ENCODE measurements around the gene NYNRIN. TPM values are rescaled to one million over a fixed set of nuclear protein-coding genes. Genes with fewer than 3 reads are reported as not detected.
"Not testable (repeated sequence)": the region's sequence is repeated elsewhere in the genome, so short reads cannot be mapped to it uniquely, and the experiment has no call there.

The NYNRIN gene
- 19.1 TPM for polyA plus RNA-seq (2013)

DNA sequence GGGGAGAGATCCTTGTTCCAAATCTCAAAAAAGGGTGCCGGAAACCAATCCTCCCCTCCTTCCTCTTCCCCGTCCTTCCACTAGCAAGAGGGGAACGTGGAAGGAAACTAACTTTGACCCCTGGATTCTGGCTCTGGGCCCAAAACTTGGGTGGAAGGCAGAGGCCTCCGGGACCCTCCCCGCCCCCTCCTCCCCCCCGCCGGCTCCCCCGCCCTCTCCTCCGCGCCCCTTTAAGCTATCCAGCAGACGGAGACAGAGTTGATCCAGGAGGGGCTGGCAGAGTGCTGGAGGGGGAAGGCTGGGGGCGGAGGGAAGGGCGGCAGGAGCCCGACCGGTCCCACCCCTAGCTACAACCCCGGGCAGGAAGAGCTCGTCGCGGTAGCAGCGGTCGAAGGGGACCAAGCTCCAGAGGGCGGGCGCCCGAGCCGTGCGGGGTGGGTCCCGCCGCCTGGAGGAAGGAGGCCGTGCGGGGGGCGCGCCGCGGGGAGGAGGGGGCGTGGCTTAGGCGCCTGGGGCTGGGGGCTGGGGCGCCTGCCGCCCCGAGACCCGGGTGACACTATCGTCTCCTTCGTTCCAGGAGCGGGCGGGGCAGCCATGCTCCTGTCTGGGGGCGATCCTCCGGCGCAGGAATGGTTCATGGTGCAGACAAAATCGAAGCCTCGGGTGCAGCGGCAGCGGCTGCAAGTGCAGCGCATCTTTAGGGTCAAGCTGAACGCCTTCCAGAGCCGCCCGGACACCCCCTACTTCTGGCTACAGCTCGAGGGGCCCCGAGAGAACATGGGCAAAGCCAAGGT, at the start of gene NYNRIN:
Gene NYNRIN, plus strand, starts transcription at position 351 of the 794 bp plus-strand sequence. Its CDS starts 244 bp downstream, at position 595.
- no peaks in the 10 kb centered on the region for H3K27me3 ChIP-seq (replicated peaks in 2 of 5; ENCODE audit: control insufficient read depth in 4 of 5, insufficient read depth in 5 of 5, low read length in 4 of 5)
- peak; percentile 45 to 82 (median 76) for DNase-seq
- H3K27ac ChIP-seq (ENCODE audit: insufficient read depth in 1 of 2, low read depth in 1 of 2, low read length in 2 of 2, poor library complexity in 1 of 2, severe bottlenecking in 2 of 2): peak within 1 kb of the TSS in 1 of 2 experiments; percentile 20
- POLR2A ChIA-PET: interaction anchor here (0.7 to 1.2 kb wide), 3 partner anchors 22 to 65 kb away, joined by 3 to 4 read pairs (median 3); no protein-coding TSS in a partner anchor
- H3K4me1 ChIP-seq (ENCODE audit: control extremely low read depth in 1 of 4, control insufficient read depth in 4 of 4, insufficient read depth in 4 of 4, low read length in 3 of 4): peaks cover 12 to 75% (median 58%) of the 10 kb centered on the region in 4 experiments
- H3K36me3 ChIP-seq (ENCODE audit: control insufficient read depth in 4 of 4, insufficient read depth in 4 of 4, low read length in 3 of 4): peaks cover 0 to 3% (median 0%) of the 10 kb centered on the region in 4 experiments
- CTCF ChIA-PET: interaction anchor here (0.7 to 5.5 kb wide), 8 partner anchors 12 to 68 kb away, joined by 3 to 39 read pairs (median 7); no protein-coding TSS in a partner anchor
- H3K9me3 ChIP-seq (ENCODE audit: control extremely low read depth in 1 of 5, control insufficient read depth in 4 of 5, insufficient read depth in 2 of 5, low read depth in 1 of 5, low read length in 4 of 5): no peaks in the 10 kb centered on the region
- WGBS (ENCODE audit: insufficient coverage): 0% methylated on average over 32 of the region's 57 CpGs
- H3K4me3 ChIP-seq (ENCODE audit: control insufficient read depth in 1 of 7, extremely low read depth in 1 of 7, insufficient read depth in 4 of 7, low read depth in 2 of 7, low read length in 6 of 7): peak within 1 kb of the TSS; percentile 42 to 84 (median 68)

DNA sequence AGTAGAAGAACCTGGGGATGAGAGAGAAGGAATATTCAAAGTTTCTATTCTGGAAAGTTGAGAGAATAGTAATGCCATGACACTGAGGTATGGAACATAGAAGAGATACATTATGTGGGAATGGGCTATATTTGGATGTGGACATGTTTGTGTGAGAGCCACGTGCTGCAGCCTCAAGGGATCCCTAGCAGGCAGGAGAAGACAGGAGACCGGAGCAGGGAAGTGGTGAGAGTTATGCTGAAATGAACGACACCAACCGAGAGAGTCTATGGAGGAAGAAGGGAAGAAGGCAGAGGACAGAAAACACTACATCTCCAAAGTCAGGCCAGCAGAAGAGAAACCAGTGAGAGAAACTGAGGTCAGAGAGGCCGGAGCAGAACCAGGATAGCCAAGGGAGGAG, 49.1 kb upstream of the NYNRIN start:
- no peaks in the 10 kb centered on the region for H3K9me3 ChIP-seq (ENCODE audit: control extremely low read depth in 1 of 5, control insufficient read depth in 4 of 5, insufficient read depth in 2 of 5, low read depth in 1 of 5, low read length in 4 of 5)
- POLR2A ChIA-PET: no interaction called here
- H3K4me3 ChIP-seq (ENCODE audit: control insufficient read depth in 1 of 7, extremely low read depth in 1 of 7, insufficient read depth in 4 of 7, low read depth in 2 of 7, low read length in 6 of 7): no peak overlapping the region
- peaks cover 0 to 2% (median 0%) of the 10 kb centered on the region in 5 experiments for H3K27me3 ChIP-seq (replicated peaks in 2 of 5; ENCODE audit: control insufficient read depth in 4 of 5, insufficient read depth in 5 of 5, low read length in 4 of 5)
- no peak overlapping the region for H3K27ac ChIP-seq (ENCODE audit: insufficient read depth in 1 of 2, low read depth in 1 of 2, low read length in 2 of 2, poor library complexity in 1 of 2, severe bottlenecking in 2 of 2)
- H3K4me1 ChIP-seq (ENCODE audit: control extremely low read depth in 1 of 4, control insufficient read depth in 4 of 4, insufficient read depth in 4 of 4, low read length in 3 of 4): no peaks in the 10 kb centered on the region
- CTCF ChIA-PET: interaction anchor here (0.7 to 2.3 kb wide), 6 partner anchors 10 to 92 kb away, joined by 3 to 5 read pairs (median 4); partner anchors contain the start of genes ADCY4 and RIPK3
- H3K36me3 ChIP-seq (ENCODE audit: control insufficient read depth in 4 of 4, insufficient read depth in 4 of 4, low read length in 3 of 4): no peaks in the 10 kb centered on the region
- no peak for DNase-seq
- WGBS (ENCODE audit: insufficient coverage): 100% methylated on average over 5 of the region's 5 CpGs

DNA sequence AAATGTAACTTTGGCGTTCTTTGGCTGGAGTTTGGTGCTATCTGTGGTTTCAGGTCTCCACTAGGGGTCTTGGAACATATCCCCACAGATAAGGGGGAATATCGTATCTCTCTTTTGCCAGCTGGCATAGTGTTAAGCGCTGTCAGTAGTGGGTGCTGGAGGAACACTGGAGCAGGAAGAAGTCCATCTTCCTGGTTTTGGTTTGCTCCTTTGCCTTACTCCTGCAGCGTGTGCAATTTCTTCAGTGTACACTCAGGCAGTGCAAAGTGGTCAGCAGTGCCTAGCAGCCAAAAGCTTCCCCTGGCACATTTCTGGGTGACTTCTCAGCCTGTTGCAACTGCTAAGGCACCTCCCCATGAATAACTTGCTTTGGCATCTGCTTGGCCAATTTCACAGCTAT, 47.3 kb upstream of the NYNRIN start:
- Histone ChIP-seq H3K36me3 (ENCODE audit: control insufficient read depth in 4 of 4, insufficient read depth in 4 of 4, low read length in 3 of 4) (no peaks in the 10 kb centered on the region), H3K4me3 (ENCODE audit: control insufficient read depth in 1 of 7, extremely low read depth in 1 of 7, insufficient read depth in 4 of 7, low read depth in 2 of 7, low read length in 6 of 7) (no peak overlapping the region), H3K27ac (ENCODE audit: insufficient read depth in 1 of 2, low read depth in 1 of 2, low read length in 2 of 2, poor library complexity in 1 of 2, severe bottlenecking in 2 of 2) (no peak overlapping the region), H3K9me3 (ENCODE audit: control extremely low read depth in 1 of 5, control insufficient read depth in 4 of 5, insufficient read depth in 2 of 5, low read depth in 1 of 5, low read length in 4 of 5) (no peaks in the 10 kb centered on the region), H3K4me1 (ENCODE audit: control extremely low read depth in 1 of 4, control insufficient read depth in 4 of 4, insufficient read depth in 4 of 4, low read length in 3 of 4) (no peaks in the 10 kb centered on the region), H3K27me3 (replicated peaks in 2 of 5; ENCODE audit: control insufficient read depth in 4 of 5, insufficient read depth in 5 of 5, low read length in 4 of 5) (peaks cover 0 to 2% (median 0%) of the 10 kb centered on the region in 5 experiments)
- POLR2A ChIA-PET: no interaction called here
- CTCF ChIA-PET: interaction anchor here (0.8 to 2.3 kb wide), 16 partner anchors 9 to 86 kb away, joined by 3 to 10 read pairs (median 4); partner anchors contain the start of gene ADCY4
- 62% methylated on average over 4 of the region's 4 CpGs for WGBS (ENCODE audit: insufficient coverage)
- peak in 2 of 3 donors; percentile 33 to 47 for DNase-seq

DNA sequence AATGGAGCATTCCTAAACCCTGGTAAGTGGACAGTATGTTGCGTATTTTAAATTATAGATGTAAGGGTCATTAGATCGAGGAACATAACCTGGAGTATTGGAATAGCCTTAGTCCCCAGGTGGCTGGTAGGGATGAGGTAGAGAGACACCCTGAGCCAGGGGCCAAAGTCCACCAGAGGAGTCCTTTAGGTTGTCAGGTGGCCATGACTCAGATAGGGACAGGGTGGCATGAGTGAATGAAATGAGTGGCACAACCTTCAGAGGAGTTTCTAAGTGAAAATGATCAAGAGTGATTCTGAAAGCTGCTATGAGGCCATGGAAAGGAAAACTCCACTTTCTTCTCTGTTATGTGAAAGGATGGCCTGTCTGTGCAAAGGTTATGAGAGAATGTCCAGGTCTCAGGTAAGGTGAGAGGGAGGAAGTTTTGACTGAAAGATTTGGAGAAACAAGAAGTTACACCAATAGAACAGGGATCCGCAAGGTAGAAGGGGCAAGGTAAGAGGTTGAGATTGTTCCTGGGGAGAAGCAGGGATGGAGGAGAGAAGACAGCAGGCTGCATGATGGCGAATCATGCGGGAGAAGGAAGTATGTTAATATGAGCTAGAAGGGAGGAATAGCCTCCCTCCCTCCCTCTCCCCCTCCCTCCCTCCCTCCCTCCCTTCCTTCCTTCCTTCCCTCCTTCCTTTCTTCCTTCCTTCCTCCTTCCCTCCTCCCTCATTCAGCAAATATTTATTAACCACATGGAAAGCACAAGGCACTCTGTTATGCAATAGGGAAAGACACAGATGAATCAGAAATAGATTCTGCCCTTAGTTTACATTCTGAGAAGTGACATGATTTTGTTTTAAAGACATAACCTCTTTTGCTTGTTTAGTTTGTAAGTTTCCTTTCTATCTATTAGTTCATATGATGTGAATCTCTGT, 45.0 kb upstream of the NYNRIN start:
- ChIA-PET CTCF (interaction anchor here (0.7 to 2.3 kb wide), 3 partner anchors 15 to 84 kb away, joined by 3 to 8 read pairs (median 4); no protein-coding TSS in a partner anchor), POLR2A (no interaction called here)
- peaks cover 0 to 2% (median 0%) of the 10 kb centered on the region in 5 experiments for H3K27me3 ChIP-seq (replicated peaks in 2 of 5; ENCODE audit: control insufficient read depth in 4 of 5, insufficient read depth in 5 of 5, low read length in 4 of 5)
- no peaks in the 10 kb centered on the region for H3K4me1 ChIP-seq (ENCODE audit: control extremely low read depth in 1 of 4, control insufficient read depth in 4 of 4, insufficient read depth in 4 of 4, low read length in 3 of 4)
- no peak overlapping the region for H3K4me3 ChIP-seq (ENCODE audit: control insufficient read depth in 1 of 7, extremely low read depth in 1 of 7, insufficient read depth in 4 of 7, low read depth in 2 of 7, low read length in 6 of 7)
- WGBS (ENCODE audit: insufficient coverage): 95% methylated on average over 2 of the region's 5 CpGs
- H3K27ac ChIP-seq (ENCODE audit: insufficient read depth in 1 of 2, low read depth in 1 of 2, low read length in 2 of 2, poor library complexity in 1 of 2, severe bottlenecking in 2 of 2): no peak overlapping the region
- H3K9me3 ChIP-seq (ENCODE audit: control extremely low read depth in 1 of 5, control insufficient read depth in 4 of 5, insufficient read depth in 2 of 5, low read depth in 1 of 5, low read length in 4 of 5): no peaks in the 10 kb centered on the region
- no peak for DNase-seq
- H3K36me3 ChIP-seq (ENCODE audit: control insufficient read depth in 4 of 4, insufficient read depth in 4 of 4, low read length in 3 of 4): no peaks in the 10 kb centered on the region

DNA sequence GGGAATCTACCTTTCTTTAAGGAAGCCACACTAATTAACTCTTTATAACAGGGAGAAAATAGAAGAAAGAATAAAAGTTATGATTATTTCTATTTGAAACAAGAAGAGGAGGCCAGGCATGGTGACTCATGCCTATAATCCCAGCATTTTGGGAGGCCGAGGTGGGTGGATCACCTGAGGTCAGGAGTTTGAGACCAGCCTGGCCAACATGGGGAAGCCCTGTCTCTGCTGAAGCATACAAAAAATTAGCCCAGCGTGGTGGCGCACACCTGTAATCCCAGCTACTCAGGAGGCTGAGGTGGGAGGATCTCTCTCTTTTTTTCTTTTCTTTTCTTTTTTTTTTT, 44.3 kb upstream of the NYNRIN start:
- no CpG with 5 or more reads among the region's 3 CpGs for WGBS (ENCODE audit: insufficient coverage)

DNA sequence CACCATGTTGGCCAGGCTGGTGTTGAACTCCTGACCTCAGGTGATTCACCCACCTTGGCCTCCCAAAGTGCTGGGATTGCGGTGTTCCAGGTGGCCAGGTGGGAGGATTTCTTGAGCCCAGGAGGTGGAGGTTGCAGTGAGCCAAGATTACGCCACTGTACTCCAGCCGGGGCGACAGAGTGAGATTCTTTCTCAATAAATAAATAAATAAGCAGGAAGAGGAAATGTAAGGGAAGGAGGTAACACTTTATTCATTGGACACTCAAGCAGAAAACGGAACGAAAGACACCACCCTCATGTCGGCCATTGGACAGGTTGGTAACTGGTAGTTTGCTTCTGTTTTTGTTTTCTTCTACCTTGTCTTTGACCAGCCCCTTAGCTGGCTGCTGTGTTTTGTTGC, 43.8 kb upstream of the NYNRIN start:
- ChIA-PET CTCF (no interaction called here), POLR2A (interaction anchor here (0.6 kb wide), 1 partner anchor 82 kb away, joined by 5 read pairs; no protein-coding TSS in a partner anchor)
- no peaks in the 10 kb centered on the region for H3K4me1 ChIP-seq (ENCODE audit: control extremely low read depth in 1 of 4, control insufficient read depth in 4 of 4, insufficient read depth in 4 of 4, low read length in 3 of 4)
- no peaks in the 10 kb centered on the region for H3K36me3 ChIP-seq (ENCODE audit: control insufficient read depth in 4 of 4, insufficient read depth in 4 of 4, low read length in 3 of 4)
- peaks cover 0 to 2% (median 0%) of the 10 kb centered on the region in 5 experiments for H3K9me3 ChIP-seq (ENCODE audit: control extremely low read depth in 1 of 5, control insufficient read depth in 4 of 5, insufficient read depth in 2 of 5, low read depth in 1 of 5, low read length in 4 of 5)
- WGBS (ENCODE audit: insufficient coverage): 100% methylated on average over 6 of the region's 7 CpGs
- H3K27me3 ChIP-seq (replicated peaks in 2 of 5; ENCODE audit: control insufficient read depth in 4 of 5, insufficient read depth in 5 of 5, low read length in 4 of 5): peaks cover 0 to 2% (median 0%) of the 10 kb centered on the region in 5 experiments
- DNase-seq: no peak
- no peak overlapping the region for H3K27ac ChIP-seq (ENCODE audit: insufficient read depth in 1 of 2, low read depth in 1 of 2, low read length in 2 of 2, poor library complexity in 1 of 2, severe bottlenecking in 2 of 2)
- H3K4me3 ChIP-seq (ENCODE audit: control insufficient read depth in 1 of 7, extremely low read depth in 1 of 7, insufficient read depth in 4 of 7, low read depth in 2 of 7, low read length in 6 of 7): no peak overlapping the region

More for the DNA sequence above, 44.3 kb upstream of the NYNRIN start:
- DNase-seq; H3K4me1 ChIP-seq (ENCODE audit: control extremely low read depth in 1 of 4, control insufficient read depth in 4 of 4, insufficient read depth in 4 of 4, low read length in 3 of 4); H3K4me3 ChIP-seq (ENCODE audit: control insufficient read depth in 1 of 7, extremely low read depth in 1 of 7, insufficient read depth in 4 of 7, low read depth in 2 of 7, low read length in 6 of 7); H3K27ac ChIP-seq (ENCODE audit: insufficient read depth in 1 of 2, low read depth in 1 of 2, low read length in 2 of 2, poor library complexity in 1 of 2, severe bottlenecking in 2 of 2); H3K9me3 ChIP-seq (ENCODE audit: control extremely low read depth in 1 of 5, control insufficient read depth in 4 of 5, insufficient read depth in 2 of 5, low read depth in 1 of 5, low read length in 4 of 5); H3K27me3 ChIP-seq (replicated peaks in 2 of 5; ENCODE audit: control insufficient read depth in 4 of 5, insufficient read depth in 5 of 5, low read length in 4 of 5); CTCF ChIA-PET; H3K36me3 ChIP-seq (ENCODE audit: control insufficient read depth in 4 of 4, insufficient read depth in 4 of 4, low read length in 3 of 4): not testable (repeated sequence)
- POLR2A ChIA-PET: interaction anchor here (0.6 kb wide), 1 partner anchor 82 kb away, joined by 5 read pairs; no protein-coding TSS in a partner anchor
